ENCODE results near the gene USP43.
"Not testable (repeated sequence)": the region's sequence is repeated elsewhere in the genome, so short reads cannot be mapped to it uniquely, and the experiment has no call there.

Gene USP43

DNA sequence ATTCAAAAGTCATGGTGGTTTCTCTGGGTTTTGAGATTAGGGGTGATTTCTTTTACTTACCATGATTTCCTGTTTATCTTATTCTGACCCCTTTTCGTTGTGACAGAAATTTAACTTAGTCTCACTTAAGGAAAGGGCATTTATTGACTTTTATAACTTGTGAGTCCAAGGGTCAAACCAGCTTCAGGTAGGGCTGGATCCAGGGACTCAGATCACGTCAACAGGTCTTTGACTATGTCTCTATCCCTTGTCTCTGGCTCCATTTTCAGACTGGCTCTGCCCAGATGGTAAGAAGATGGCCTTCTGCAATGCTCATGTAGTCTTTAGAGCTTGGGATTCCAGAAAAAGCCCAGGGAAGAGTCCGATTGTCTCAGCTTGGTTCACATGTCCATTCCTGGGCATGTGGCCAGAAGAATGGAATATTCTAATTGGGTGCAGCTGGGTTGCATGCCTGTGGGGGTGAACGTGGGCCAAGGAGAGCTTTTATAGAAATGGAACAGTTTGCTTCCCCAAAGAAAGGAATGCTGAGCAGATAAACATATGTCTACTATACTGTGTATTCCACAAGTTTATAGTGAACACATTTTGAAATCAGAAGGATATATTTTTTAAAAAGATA, 13.4 kb downstream of the USP43 start:
- no peak for DNase-seq (ENCODE audit: low spot score)

DNA sequence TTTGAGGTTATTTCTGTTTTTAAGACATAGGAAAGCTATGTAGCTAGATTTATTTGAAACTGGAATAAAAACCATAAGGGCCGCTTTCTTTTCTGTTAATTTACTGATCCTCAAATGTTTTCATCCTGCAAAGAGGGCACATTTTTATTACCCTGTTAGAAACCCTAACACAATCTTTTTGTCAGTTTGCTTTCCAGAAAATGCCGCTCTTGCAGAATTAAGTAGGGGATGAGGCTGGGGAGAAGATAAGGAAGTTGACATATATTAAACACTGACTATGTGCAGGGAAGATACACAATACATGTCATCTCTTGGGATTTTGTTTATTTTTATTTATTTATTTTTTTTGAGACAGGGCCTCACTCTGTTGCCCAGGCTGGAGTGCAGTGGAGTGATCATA, 15.7 kb downstream of the USP43 start:
- no peak for DNase-seq (ENCODE audit: low spot score)

DNA sequence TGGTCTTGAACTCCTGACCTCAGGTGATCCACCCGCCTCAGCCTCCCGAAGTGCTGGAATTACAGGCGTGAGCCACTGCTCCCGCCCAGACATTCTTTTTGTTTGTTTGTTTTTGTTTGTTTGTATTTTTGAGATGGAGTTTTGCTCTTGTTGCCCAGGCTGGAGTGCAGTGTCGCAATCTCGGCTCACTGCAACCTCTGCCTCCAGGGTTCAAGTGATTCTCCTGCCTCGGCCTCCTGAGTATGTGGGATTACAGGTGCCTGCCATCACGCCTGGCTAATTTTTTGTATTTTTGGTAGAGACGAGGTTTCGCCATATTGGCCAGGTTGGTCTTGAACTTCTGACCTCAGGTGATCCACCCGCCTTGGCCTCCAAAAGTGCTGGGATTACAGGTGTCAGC, 18.2 kb downstream of the USP43 start:
- not testable (repeated sequence) for DNase-seq (ENCODE audit: low spot score)

DNA sequence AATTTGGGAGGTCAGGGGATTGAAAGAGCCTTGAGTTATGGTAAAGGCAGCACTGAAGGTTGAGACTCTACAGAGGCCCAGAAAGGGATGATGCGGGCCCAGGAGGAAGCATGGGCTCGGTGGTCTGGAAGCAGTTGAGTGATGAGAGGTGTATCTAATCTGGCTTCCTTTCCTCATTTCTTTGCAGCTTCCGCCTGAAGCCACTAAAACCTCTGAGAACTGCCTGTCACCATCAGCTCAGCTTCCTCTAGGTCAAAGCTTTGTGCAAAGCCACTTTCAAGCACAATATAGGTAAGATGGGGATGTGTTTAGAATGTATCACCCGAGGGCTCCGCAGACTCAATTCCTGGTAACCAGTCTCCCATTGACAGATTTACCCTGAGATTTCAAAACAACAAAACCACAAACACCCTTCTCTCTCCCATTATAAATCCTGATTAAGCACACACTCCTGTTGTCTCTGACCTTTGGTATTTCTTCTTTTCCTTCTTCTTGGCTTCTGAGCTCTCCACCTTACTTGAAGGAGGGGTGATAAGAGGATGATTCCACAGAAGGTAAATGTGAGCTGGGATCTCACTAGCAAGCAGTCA, 21.2 kb downstream of the USP43 start:
- no peak for DNase-seq (ENCODE audit: low spot score)

DNA sequence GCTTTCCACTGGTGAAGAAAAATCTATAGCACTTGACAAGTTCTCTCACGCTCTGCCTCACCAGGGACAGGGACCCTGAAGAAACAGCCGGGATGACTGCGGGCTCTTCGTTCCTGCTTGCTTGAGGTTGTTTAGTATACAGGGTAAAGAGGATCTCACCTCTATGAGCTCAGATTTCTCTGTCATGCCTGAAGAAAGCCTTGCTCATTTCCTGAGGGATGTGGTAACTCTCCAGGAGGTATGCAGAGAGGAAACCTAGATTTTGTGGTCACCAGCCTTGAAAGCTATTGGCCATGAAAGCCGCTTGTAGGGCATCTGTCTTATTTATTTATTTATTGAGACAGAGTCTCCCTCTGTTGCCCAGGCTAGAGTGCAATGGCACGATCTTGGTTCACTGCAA, 23.2 kb downstream of the USP43 start:
- DNase-seq (ENCODE audit: low spot score) = no peak

DNA sequence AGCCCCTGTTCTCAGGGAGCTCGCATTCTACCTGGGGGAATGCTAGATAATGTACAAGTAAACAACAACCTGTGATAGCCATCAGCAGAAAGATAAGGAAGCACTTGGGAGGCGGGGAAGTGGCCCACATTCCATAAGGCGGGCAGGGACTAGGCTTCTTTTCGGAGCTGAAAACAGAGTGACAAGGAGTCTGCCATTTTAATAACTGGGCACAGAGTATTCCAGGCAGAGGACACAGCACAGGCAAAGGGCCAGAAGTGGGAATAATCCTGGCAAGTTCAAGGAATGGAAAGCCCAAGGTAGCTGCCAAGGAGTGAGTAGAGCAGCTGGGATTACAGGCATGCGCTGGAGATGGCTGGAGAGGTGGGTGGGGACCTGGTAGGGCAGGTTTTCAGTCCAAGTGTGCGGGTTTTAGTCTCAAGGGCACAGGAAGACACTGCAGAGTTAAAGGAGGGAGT, 24.3 kb downstream of the USP43 start:
- no peak for DNase-seq (ENCODE audit: low spot score)

DNA sequence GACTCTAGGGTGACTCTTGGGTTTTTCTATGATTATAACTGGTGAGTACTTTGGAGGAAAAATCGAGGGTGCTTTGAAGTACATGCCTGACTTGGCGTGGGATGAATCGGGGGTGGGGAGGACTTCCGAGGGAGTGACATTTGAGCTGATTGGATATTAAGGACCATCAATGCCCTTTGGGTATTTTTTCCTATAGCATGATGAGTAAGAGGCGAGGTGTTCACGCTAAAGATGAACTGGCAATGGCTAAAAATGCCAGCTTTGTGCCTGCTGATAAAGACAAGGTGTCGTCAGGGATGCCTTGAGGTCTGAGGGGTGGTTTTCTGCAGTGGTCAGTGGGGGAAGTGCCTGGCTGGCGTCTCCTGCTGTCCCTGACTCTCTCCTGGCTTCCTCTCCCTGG, 25.3 kb downstream of the USP43 start:
- no peak for DNase-seq (ENCODE audit: low spot score)

DNA sequence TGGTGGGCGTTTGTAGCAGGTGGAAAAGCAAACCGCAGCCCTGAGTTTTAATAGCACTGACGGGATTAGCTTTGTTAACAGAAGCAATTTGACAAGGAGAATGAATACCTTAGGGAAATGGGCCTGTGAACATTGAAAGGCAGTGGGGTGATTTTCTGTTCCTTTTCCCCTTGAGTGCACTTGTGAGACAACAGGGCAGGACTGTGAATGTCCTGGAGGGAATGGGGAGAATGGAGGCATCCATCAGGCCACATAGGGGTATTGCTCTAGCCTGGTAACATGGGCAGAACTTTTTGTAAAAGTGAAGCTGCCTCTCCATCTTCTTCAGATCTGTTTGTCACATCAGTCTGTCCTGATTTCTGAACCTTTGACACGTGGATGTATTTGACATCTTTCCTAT, 26.2 kb downstream of the USP43 start:
- DNase-seq (ENCODE audit: low spot score) = no peak

DNA sequence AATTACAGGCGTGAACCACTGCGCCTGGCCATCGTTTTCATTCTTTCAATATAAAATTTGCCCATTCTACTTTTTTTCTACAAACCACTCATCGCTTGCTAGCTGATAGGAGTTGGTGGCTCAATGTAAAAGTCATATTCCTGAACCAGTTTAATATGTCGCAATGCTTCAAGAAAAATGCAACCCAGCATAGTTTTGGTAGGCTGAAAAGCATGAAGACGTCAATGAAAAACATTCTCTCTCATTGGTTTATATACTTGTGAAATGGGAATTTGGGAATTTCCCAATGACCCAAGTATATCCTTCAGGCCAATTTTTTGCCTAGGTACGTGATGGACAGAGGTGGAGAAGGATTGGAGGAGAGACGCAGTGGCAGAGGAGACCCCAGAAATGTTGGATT, 26.9 kb downstream of the USP43 start:
- DNase-seq (ENCODE audit: low spot score) = no peak

DNA sequence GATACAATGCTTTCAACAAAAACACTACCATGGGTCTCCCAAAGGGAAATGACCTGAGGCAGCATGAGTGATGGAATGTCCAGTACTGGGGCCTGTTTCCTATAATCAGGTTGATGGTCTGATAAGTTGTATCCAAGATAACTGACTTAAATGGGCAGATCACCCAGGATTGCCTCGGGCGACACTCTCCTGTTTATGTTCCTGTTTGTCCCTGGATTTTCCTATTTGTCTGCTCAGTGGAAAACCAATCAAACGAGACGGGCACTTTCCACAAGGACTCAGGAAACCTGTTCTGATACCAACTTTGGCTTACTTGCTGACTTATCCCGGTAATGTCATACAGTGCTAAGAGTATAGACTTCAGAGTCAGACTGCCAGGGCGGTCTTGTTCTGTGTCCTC, 27.4 kb downstream of the USP43 start:
- DNase-seq (ENCODE audit: low spot score) = no peak

DNA sequence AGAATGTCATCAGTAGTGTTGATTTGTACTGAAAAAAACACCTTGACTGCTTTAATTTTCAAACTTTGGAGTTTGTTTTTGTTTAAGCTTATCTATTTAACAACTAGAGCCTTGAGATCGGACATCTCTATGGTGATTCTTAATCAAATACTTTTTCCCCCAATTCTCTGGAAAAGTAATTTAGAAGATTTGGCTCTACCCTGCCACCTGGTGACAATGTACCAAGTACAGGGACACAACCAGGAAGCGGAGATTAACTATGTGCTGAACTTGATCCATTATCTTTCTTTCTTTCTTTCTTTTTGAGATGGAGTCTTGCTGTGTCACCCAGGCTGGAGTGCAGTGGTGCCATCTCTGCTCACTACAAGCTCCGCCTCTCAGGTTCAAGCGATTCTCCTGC, 30.8 kb downstream of the USP43 start:
- no peak for DNase-seq (ENCODE audit: low spot score)

DNA sequence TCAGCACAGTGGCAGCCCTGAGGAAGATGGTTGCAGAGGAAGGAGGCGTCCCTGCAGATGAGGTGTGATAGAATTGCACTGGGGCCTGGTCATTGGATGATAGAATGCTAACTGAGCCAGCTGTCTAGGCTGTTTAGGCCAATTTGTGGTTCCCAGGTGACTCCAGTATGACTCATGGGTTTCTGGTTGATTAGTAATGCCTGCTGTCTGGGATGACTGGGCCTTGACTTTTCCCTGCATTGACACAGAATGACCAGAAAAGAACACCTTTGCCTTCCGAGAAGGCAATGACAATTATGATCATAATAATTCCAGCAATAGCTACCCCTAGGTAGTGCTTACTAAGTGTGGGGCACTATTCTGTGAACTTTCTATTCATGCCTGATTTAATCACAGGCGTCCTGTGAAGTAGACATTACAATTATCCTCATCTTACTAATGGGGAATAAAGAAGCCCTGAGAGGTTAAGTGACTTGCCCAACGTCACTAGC, 31.5 kb downstream of the USP43 start:
- DNase-seq (ENCODE audit: low spot score) = no peak

DNA sequence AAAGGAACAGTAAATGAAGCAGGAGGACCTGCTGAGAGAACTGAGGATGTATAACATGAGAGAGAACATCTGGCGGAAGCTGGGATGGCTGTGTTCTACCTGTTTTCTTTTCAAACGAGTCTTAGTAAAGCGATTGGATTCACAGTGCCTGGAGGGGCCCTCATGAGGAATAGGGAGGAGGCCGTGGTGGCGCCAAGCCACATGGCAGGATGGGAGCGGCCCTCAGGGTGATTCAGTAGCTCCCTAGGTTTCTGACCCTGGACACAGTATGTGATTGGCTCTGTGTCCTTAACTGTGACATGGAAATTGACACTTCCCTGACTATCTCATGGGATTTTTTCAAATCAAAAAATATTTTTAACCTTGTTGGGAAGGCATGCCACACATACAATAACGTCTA, 32.1 kb downstream of the USP43 start:
- DNase-seq (ENCODE audit: low spot score) = no peak

DNA sequence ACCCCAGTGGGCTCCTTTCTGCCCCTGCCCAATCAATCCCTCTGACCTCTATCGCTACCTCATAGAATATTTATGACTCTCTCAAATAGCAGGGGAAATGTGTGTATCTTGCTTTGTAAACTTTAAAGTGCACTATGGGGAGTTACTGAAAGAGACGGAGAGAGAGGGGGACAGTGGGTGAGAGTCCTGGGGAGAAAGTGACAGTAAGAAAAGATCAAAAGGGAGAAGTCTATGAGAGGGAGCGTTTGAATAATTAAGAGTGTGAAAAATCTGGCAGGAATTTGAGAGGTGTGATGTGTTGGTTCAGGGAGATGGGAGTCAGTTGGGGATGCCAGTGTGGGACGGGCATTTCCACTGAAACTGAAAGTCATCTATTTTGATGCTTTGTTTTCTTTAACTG, 32.6 kb downstream of the USP43 start:
- DNase-seq (ENCODE audit: low spot score) = no peak

DNA sequence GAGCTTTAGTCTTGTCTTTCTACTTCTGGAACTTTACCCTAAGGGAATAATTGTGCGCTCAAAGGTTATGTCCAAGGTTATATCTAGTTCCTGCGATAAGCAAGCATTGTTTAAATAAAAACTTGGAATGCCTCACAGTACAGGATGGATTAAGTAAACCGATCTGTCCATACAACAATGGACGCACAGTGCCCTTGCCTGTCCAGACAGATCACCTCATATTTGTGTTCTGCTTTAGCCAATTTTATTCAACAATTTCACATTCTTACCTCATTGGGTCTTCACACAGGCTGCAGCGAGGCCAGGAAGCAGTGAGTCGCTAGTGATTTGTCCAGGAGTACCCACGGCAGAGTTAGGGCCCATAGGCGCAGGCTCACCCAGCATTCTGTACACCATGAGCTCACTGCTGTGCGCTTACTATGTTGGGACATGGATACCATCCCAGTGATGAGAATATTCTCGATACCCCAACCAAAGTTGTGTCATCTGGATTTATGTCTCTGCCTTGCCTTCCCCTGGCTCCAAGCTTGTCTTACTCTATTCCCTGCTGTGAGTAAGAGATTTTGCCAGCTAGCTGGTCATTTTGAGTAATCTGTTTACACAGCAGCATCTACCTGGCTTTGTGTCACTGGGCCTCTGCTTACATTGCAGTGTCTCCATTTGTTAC, 39.8 kb downstream of the USP43 start:
- no peak for DNase-seq (ENCODE audit: low spot score)

DNA sequence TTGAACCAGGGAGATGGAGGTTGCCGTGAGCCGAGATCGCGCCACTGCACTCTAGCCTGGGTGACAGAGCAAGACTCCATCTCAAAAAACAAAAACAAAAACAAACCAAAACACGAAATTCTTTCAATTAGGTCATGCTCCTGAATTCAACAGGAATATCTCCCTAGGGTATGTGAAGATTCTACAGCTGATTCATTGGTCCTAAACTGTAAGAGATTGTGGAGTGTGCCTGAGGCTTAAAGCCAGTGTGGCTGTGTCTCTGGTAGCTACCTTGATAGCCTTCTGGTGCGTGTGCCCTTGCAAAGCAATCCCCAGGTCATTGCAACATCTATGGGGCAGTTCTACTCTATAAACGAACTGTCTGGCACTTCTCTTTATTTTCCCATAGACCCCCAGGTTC, 48.4 kb downstream of the USP43 start:
- no peak for DNase-seq (ENCODE audit: low spot score)

DNA sequence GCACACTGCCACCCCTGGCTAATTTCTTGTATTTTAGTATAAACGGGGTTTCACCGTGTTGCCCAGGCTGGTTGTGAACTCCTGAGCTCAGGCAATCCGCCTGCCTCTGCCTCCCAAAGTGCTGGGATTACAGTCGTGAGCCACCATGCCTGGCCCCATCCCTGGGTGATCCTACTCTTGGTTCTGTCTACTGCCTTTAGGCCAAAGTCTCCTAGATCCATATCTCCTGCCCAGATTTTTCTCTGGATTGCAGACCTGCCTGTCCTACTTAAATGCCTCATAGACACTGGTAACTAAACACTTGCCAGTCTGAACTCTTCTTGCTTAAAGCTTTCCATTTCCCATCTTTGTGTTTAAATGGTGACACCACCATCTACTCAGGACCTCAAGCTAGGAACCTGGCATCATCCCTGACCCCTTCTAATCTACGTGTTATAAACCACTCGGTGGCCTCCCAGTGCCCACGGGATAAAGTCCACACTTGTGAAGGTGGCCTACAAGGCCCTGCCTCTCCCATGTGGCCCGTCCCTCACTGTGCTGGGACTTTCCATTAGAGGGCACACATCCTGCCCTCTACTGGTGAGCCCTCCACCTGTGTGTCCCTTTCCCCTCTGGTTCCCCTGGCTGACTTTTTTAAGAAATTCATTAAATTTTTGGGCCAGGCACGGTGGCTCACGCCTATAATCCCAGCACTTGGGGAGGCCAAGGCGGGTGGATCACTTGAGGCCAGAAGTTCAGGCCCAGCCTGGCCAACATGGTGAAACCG, 51.1 kb downstream of the USP43 start:
- no peak for DNase-seq (ENCODE audit: low spot score)

DNA sequence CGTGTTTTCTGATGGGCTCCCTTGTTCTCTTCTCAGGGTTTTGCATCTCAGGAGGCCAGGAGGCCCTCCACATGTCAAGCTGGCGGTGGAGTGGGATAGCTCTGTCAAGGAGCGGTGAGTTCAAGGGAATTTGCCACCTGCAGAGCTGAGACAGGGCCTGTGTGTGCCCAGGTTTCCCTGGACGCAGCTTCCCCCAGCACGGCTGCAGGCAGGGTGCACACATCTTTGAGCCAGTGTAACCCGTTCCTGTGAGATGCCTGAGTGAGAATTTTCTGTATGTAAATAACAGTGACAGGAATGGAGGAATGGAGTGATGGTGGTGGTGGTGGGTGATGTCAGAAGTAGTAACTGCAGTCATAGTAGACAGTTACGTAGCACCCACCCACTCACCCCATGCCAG, 54.8 kb downstream of the USP43 start:
- no peak for DNase-seq (ENCODE audit: low spot score)

DNA sequence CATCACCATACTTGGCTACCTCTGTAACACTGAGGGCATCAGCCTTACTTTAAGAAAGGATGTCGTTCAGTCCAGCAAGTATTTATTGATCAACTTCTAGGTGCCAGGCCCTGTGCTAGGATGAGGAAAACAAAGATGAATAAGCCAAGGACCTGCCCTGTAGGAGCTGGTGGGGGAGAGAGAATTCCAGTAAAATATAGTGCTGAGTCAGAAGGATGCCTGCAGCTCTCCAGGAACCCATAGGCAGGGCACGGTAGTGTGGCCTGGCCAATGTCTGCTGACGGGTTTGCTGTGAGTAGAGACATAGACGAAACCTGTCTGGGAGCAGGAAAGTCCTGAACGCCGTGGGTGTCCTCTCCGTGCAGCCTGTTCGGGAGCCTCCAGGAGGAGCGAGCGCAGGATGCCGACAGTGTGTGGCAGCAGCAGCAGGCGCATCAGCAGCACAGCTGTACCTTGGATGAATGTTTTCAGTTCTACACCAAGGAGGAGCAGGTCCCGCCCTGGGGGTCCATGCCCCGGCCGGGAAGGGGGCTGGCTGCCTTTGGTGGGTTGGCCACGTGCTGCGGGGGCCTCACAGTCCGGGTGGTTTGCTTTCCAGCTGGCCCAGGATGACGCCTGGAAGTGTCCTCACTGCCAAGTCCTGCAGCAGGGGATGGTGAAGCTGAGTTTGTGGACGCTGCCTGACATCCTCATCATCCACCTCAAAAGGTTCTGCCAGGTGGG, 55.6 kb downstream of the USP43 start:
- DNase-seq (ENCODE audit: low spot score) = no peak

DNA sequence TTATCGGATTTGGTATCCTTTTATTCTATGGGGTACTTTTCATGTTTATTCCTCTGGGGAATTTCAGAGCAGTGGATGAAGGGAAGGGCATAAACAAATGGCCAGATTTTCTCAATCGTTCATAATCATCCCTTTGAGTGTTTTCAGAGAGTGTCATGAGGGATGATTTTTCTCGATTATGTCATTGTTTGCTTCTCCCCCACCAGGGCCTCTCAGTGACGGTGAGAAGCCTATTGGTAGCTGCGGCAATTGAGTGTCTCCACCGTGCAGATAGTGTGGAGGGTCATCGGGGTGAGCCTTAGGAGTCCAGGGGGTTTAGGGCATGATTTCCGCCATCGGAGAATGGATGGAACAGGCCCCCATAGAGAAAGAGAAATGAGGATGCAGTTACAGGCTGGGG, 57.2 kb downstream of the USP43 start:
- no peak for DNase-seq (ENCODE audit: low spot score)

DNA sequence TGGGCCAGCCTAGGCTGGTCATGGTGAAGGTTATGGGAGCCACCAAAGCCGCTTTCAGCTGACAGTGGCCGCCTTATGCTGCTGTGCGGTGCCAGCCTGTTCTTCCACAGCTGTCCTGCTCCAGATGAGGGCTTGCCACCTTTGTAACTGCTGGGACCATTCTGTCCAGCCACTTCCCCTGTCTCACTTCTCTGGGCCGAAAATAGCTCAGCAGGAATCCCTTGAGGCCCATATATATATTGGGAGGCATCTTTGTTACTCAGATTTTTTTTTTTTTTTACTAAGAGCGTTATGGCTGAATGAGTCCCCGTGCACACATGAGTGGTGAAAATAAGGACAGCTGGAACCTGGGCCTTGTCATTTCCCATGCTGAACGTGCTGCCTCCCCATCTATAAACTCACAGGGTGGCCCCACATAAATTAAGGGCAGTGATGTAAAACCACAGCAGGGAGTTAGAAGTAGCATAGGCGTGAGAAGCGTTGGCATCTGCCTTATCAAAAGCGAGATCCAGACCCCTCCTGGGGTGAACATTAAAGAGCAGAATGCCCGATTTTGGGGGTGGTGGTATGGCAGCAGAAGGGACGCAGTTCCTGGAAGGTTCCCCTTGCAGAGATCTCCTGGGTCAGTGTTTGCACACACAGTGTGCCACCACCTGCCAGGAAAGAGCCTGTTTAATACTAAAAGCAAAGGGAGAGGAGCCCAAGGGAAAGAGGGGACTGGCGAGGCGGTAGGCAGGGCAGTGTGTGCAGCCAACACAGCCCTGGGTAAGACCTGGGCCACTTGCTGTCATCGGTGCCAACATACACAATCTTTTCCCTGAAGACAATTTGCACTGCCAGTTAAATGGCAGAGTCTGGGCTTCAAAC, 57.8 kb downstream of the USP43 start:
- no peak for DNase-seq (ENCODE audit: low spot score)
